Right cardiac atrium (tissue), 5 donors: ENCODE data around the gene MISP. TPM values are rescaled to one million over a fixed set of nuclear protein-coding genes. Genes with fewer than 3 reads are reported as not detected.

ENCODE experiments used
- ATAC-seq, 2 donors: fragments of 200-7000 bp; cut with Tn5 transposase; one replicate each; pipeline versions ENCODE4 v1.8.0 to v1.9.1; 2020; ENCODE audit warnings: moderate library complexity in 2 of 2, mild to moderate bottlenecking in 1 of 2
- DNase-seq, 3 donors: peaks; one replicate each; pipeline ENCODE4 v3.0.0-alpha.2; 2020
- H3K27ac ChIP-seq: one replicate; pipeline ENCODE4 v1.5.1; 2013; ENCODE audit warnings: mild to moderate bottlenecking, low read length, control low read depth, moderate library complexity
- H3K27me3 ChIP-seq: one replicate; pipeline ENCODE4 v1.6.1; 2013; ENCODE audit not compliant: control insufficient read depth, insufficient read depth
- H3K4me1 ChIP-seq: one replicate; pipeline ENCODE4 v1.6.1; 2013; ENCODE audit warnings: low read length; ENCODE audit not compliant: control insufficient read depth, insufficient read depth
- H3K4me3 ChIP-seq: one replicate; pipeline ENCODE4 v1.5.1; 2013; ENCODE audit warnings: low read length, control low read depth
- H3K9me3 ChIP-seq: one replicate; pipeline ENCODE4 v1.6.1; 2013; ENCODE audit warnings: low read length; ENCODE audit not compliant: control insufficient read depth
- WGBS: extraction: QIAGEN DNeasy Blood & Tissue Kit; methylation state at CpG from one replicate; pipeline ENCODE4 v1.1.7; 2013; 5-methylcytosine and 5-hydroxymethylcytosine counted together
- intact Hi-C, 4 donors: fragments of 100-400 bp; cut with DNase I; formaldehyde crosslinking; loops; one replicate each; pipeline versions ENCODE4 v1.11.0 to v1.14.0; 2022 to 2023
- polyA plus RNA-seq: library from polyadenylated mRNA; stranded (reverse); fragments of 200-250 nt; gene quantifications from one replicate; pipeline ENCODE4 v1.2.3, GENCODE V29; 2013
- total RNA-seq, 4 donors: library from RNA; stranded (reverse); fragmentation: NEBNext Ultra II Directional; extraction: Animal tissue kit (Norgen Biotek cat#: 25700); gene quantifications; one replicate each; pipeline ENCODE4 v1.2.1, GENCODE V29; 2021
- donor health status: healthy with polysubstance abuse.
- donor health status: DM: no; HTN: yes; CAD: no.
- donor health status: DM: no; HTN: no; CAD: no.
- donor health status: DM: no; HTN: yes; CAD: no; lungs with severe emphysema.
- donor health status: DM: yes; HTN: yes; CAD: no.

MISP gene
- total and polyA plus RNA-seq, 5 donors: 0.02 to 0.22 TPM; not detected in 3

DNA sequence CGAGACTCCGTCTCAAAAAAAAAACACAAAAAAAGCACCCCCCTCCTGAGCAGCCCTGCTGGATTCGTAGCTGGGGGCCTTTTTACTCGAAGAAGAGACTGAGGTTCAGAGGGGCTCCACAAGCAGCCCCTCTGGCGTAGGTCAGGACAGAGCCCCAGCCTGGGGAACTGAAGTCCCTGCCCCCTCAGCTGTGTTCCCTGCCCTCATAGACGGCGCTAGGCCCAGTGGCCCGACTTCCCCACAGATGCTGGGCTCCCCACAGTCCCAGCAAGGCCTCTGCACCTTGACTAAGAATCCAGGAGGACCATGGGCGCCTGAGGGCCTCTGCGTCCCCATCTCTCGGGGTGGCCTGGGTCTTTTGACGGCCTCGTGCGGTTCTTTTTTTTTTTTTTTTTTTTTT, 1.1 kb upstream of the MISP start:
- intact Hi-C loops: no loop called here
- no peak overlapping the region for H3K27ac ChIP-seq
- DNase-seq (no peak), ATAC-seq (no peak)
- no peaks in the 10 kb centered on the region for H3K4me1 ChIP-seq
- 68% methylated on average over 14 of the region's 14 CpGs for WGBS
- no peaks in the 10 kb centered on the region for H3K27me3 ChIP-seq
- H3K9me3 ChIP-seq: no peaks in the 10 kb centered on the region
- no peak overlapping the region for H3K4me3 ChIP-seq

DNA sequence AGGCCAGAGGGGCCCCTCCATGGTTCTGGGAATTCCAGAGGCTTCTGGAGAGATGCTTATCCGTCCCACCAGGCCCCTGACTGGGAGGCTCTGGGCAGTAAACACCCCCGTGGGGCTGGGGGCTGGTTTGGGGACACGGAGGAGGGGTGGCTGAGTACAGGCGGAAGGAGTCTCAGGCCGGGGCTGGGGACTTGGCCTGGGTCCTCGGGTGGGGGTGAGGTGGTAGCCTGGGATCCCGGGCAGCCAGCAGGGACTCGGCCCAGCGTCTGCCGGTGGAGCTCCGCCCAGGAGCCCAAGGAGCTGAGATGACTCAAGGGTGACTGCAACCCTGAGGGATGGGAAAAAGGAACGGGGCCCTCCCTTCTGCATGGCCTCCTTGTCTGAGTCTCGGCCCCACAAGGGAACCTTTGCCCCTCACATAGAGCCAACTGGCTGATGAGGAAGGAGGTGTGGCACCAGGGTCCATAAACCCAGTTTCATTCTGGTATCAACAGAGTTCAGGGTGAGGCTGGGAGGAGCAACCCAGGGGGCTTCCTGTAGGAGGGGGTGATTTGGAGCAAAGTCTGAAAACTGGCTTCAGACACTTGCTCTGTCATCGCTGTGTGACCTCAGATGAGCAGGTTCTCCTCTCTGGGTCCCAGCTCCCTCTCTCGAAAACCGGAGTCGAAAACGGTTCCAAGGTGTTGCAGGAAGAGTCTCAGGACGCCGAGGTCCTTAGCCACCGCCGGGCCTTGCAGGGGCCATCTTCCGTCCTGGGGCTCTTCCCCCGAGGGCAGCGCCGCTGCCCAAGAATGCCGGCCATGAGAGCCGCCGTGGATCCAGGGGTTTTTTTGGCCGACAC, 809 bp downstream of the MISP start:
- Histone ChIP-seq H3K9me3 (no peaks in the 10 kb centered on the region), H3K27me3 (no peaks in the 10 kb centered on the region), H3K27ac (no peak overlapping the region), H3K4me1 (no peaks in the 10 kb centered on the region), H3K4me3 (no peak overlapping the region)
- ATAC-seq: peak; percentile 28 to 54
- intact Hi-C loops: no loop called here
- peak in 2 of 3 donors; percentile 57 to 73 for DNase-seq
- WGBS: 64% methylated on average over 30 of the region's 30 CpGs

DNA sequence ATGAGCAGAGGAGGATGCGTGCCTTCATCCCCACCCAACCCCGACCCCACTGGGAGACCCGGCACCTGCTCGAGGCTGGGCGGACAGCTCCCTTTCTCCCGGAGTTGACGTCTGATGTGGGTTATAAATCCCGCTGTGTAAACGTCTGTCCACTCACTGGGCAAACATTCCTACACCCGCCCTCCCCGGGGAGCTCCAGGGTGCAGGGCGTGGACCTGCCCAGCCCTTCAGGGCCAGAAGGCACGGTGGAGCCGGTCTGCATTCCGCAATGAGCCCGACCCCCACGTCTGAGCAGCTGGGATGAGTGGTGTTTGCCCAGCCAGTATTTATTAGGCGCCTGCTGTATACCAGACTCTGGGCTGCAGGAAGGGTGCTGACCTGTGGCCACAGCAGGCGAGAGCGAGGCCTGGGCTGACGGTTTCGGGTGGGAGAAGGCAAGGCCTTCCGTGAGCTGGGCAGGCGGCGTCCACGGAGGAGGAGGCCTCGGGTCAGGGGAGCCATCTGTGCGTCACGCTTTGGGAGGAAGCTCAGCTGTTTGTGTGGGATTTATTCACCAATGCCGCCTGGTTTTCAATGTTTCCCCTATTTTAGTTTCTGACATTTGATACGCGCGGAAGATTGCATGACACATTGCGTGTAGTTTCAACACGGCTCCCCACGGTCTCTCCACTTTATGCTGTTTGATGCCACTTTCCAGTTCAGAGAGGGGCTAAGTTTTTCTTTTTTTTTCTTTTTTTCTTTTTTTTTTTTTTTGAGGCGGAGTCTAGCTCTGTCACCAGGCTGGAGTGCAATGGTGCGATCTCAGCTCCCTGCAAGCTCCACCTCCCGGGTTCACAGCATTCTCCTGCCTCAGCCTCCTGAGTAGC, 2.0 kb downstream of the MISP start:
- Histone ChIP-seq H3K27me3 (no peaks in the 10 kb centered on the region), H3K4me1 (no peaks in the 10 kb centered on the region), H3K4me3 (no peak overlapping the region), H3K27ac (no peak overlapping the region), H3K9me3 (no peaks in the 10 kb centered on the region)
- DNase-seq (peak; percentile 68 to 83 (median 80)), ATAC-seq (peak; percentile 24 to 27)
- intact Hi-C loops: no loop called here
- 48% methylated on average over 39 of the region's 39 CpGs for WGBS

DNA sequence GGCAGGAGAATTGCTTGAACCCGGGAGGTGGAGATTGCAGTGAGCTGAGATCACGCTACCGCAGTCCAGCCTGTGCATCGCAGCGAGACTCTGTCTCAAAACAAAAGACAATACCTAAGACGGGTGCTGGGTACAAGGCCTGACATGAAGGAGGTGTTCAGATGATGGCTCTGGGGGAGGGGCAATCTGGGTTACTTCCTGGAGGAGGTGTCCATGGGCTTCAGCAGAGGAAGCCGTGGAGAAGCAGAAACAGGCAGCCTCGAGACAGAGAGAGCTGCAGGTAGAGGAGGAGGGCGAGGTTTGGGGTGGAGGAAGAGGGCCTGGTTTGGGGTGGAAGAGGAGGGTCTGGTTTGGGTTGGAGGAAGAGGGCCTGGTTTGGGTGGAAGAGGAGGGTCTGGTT, 3.6 kb downstream of the MISP start:
- intact Hi-C loops: no loop called here
- DNase-seq: no peak

DNA sequence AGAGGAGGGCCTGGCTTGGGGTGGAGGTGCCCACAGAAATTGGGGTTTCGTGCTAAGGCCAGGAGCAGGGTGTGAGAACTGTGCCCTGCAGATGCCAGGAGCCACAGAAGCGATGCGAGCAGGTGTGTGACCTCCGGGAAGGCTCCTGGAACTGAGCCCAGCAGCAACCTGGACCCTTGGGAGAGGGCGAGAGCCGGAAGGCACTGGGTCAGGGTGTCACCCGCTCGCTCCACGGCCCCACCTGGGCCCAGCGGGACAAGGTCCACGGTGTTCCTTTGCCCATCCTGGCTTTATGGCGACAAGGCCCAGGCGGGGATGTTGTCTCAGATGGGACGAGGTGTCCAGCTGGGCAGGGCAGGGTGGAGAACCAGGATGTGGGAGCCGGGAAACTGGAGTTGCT, 4.2 kb downstream of the MISP start:
- DNase-seq: no peak
- intact Hi-C loops: no loop called here
- no peak overlapping the region for H3K27ac ChIP-seq
- 86% methylated on average over 15 of the region's 15 CpGs for WGBS
- no peaks in the 10 kb centered on the region for H3K9me3 ChIP-seq
- no peak for ATAC-seq
- no peaks in the 10 kb centered on the region for H3K27me3 ChIP-seq
- H3K4me3 ChIP-seq: no peak overlapping the region
- H3K4me1 ChIP-seq: no peaks in the 10 kb centered on the region

More for the DNA sequence above, 3.6 kb downstream of the MISP start:
- ATAC-seq: no peak
- 88% methylated on average over 9 of the region's 9 CpGs for WGBS
- Histone ChIP-seq H3K27me3 (no peaks in the 10 kb centered on the region), H3K4me3 (no peak overlapping the region), H3K4me1 (no peaks in the 10 kb centered on the region), H3K9me3 (no peaks in the 10 kb centered on the region), H3K27ac (no peak overlapping the region)

DNA sequence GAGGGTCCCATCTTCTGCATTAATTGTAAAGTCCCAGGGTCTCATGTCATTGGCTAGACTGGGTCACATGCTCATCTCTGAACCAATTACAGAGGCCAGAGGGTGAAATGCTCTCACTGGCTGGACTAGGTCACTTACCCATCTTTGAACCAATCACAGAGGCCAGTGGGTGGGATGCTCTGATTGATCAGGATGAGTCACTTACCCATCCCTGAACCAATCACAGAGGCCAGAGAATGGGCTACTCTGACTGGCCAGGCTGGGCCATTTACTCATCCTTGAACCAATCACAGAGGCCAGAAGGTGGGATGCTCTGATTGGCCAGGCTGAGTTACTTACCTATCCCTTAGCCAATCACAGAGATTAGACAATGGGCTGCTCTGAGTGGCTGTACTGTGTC, 5.3 kb downstream of the MISP start:
- DNase-seq (no peak), ATAC-seq (no peak)
- Histone ChIP-seq H3K27ac (no peak overlapping the region), H3K27me3 (no peaks in the 10 kb centered on the region), H3K4me3 (no peak overlapping the region), H3K9me3 (no peaks in the 10 kb centered on the region), H3K4me1 (no peaks in the 10 kb centered on the region)
- intact Hi-C loops: no loop called here

DNA sequence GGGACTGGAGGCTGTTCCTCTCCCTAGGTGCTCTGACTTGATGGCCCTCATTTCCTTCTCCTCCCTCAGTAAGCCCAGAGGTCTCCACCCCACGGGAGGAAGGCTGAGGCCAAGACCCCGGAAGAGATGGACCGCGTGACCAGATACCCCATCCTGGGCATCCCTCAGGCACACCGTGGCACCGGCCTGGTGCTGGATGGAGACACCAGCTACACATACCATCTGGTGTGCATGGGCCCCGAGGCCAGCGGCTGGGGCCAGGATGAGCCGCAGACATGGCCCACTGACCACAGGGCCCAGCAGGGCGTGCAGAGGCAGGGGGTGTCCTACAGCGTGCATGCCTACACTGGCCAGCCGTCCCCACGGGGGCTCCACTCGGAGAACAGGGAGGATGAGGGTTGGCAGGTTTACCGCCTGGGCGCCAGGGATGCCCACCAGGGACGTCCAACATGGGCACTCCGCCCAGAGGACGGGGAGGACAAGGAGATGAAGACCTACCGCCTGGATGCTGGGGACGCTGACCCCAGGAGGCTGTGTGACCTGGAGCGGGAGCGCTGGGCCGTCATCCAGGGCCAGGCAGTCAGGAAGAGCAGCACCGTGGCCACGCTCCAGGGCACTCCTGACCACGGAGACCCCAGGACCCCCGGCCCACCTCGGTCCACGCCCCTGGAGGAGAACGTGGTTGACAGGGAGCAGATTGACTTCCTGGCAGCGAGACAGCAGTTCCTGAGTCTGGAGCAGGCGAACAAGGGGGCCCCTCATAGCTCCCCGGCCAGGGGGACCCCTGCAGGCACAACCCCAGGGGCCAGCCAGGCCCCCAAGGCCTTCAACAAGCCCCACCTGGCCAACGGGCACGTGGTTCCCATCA, 6.1 kb downstream of the MISP start:
- H3K4me3 ChIP-seq: no peak overlapping the region
- no peak for ATAC-seq
- no peak overlapping the region for H3K27ac ChIP-seq
- 88% methylated on average over 36 of the region's 36 CpGs for WGBS
- H3K27me3 ChIP-seq: no peaks in the 10 kb centered on the region
- H3K4me1 ChIP-seq: no peaks in the 10 kb centered on the region
- DNase-seq: peak in 1 of 3 donors; percentile 42
- intact Hi-C loops: no loop called here
- H3K9me3 ChIP-seq: no peaks in the 10 kb centered on the region

DNA sequence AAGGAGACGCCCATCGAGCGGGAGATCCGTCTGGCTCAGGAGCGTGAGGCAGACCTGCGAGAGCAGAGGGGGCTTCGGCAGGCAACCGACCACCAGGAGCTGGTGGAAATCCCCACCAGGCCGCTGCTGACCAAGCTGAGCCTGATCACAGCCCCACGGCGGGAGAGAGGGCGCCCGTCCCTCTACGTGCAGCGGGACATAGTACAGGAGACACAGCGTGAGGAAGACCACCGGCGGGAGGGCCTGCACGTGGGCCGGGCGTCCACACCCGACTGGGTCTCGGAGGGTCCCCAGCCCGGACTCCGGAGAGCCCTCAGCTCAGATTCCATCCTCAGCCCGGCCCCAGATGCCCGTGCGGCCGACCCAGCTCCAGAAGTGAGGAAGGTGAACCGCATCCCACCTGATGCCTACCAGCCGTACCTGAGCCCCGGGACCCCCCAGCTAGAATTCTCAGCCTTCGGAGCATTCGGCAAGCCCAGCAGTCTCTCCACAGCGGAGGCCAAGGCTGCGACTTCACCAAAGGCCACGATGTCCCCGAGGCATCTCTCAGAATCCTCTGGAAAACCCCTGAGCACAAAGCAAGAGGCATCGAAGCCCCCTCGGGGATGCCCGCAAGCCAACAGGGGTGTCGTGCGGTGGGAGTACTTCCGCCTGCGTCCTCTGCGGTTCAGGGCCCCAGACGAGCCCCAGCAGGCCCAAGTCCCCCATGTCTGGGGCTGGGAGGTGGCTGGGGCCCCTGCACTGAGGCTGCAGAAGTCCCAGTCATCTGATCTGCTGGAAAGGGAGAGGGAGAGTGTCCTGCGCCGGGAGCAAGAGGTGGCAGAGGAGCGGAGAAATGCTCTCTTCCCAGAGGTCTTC, 7.1 kb downstream of the MISP start:
- no peak for DNase-seq
- no peak overlapping the region for H3K27ac ChIP-seq
- ATAC-seq: no peak
- H3K9me3 ChIP-seq: no peaks in the 10 kb centered on the region
- intact Hi-C loops: no loop called here
- H3K27me3 ChIP-seq: no peaks in the 10 kb centered on the region
- no peaks in the 10 kb centered on the region for H3K4me1 ChIP-seq
- WGBS: 96% methylated on average over 50 of the region's 50 CpGs
- no peak overlapping the region for H3K4me3 ChIP-seq

DNA sequence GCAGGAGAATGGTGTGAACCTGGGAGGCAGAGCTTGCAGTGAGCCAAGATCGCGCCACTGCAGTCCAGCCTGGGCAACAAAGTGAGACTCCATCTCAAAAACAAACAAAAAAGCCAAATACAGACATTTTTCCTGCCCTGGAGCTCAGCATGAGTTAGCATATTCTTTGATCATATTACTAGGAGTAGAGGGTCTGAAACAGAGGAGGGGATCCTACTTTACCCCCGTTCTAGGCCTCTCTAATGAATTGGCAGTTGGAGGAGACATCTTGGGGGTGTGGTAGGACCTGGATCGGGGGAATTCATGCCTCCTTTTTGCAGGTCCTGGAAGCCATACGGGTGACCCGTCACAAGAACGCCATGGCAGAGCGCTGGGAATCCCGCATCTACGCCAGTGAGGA, 12.3 kb downstream of the MISP start:
- 94% methylated on average over 10 of the region's 10 CpGs for WGBS
- no peaks in the 10 kb centered on the region for H3K9me3 ChIP-seq
- no peak overlapping the region for H3K27ac ChIP-seq
- H3K4me1 ChIP-seq: no peaks in the 10 kb centered on the region
- DNase-seq (no peak), ATAC-seq (no peak)
- no peak overlapping the region for H3K4me3 ChIP-seq
- intact Hi-C loops: loop anchor here in 2 of 4 donors (10.0 kb wide), 2 partner anchors 162 to 222 kb away; partner anchors contain the start of genes ARID3A (in 1 of the 2) and WDR18 (in 1 of the 2)
- H3K27me3 ChIP-seq: no peaks in the 10 kb centered on the region

DNA sequence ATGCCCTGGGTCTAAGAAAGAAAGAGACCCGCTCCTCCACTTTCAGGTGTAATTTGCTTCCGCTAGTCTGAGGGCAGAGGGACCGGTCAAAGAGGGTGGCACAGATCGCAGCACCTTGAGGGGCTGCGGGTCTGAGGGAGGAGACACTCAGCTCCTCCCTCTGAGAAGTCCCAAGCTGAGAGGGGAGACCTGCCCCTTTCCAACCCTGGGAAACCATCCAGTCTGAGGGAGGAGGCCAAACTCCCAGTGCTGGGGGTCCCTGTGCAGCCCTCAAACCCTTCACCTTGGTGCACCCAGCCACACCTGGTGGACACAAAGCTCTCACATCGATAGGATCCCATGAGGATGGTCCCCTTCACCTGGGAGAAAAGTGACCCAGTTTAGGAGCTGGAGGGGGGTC, 13.0 kb downstream of the MISP start:
- DNase-seq: no peak
- intact Hi-C loops: loop anchor here in 2 of 4 donors (10.0 kb wide), 2 partner anchors 161 to 221 kb away; partner anchors contain the start of genes ARID3A (in 1 of the 2) and WDR18 (in 1 of the 2)
- ATAC-seq: no peak

More for the DNA sequence above, 13.0 kb downstream of the MISP start:
- Histone ChIP-seq H3K9me3 (no peaks in the 10 kb centered on the region), H3K4me3 (no peak overlapping the region), H3K4me1 (no peaks in the 10 kb centered on the region), H3K27ac (no peak overlapping the region), H3K27me3 (no peaks in the 10 kb centered on the region)
- 91% methylated on average over 6 of the region's 6 CpGs for WGBS
